GM21526 (cell line): ENCODE results near the gene SLC4A9.
A peak's percentile ranks its signal among the peaks of the same experiment; 100 is the strongest.

ENCODE experiments used
- ATAC-seq: cut with Tn5 transposase; IDR thresholded peaks from one replicate; pipeline ENCODE4 v1.9.1; 2021; ENCODE audit warnings: moderate library complexity; ENCODE audit not compliant: unreplicated experiment, low FRiP score

The SLC4A9 gene

DNA sequence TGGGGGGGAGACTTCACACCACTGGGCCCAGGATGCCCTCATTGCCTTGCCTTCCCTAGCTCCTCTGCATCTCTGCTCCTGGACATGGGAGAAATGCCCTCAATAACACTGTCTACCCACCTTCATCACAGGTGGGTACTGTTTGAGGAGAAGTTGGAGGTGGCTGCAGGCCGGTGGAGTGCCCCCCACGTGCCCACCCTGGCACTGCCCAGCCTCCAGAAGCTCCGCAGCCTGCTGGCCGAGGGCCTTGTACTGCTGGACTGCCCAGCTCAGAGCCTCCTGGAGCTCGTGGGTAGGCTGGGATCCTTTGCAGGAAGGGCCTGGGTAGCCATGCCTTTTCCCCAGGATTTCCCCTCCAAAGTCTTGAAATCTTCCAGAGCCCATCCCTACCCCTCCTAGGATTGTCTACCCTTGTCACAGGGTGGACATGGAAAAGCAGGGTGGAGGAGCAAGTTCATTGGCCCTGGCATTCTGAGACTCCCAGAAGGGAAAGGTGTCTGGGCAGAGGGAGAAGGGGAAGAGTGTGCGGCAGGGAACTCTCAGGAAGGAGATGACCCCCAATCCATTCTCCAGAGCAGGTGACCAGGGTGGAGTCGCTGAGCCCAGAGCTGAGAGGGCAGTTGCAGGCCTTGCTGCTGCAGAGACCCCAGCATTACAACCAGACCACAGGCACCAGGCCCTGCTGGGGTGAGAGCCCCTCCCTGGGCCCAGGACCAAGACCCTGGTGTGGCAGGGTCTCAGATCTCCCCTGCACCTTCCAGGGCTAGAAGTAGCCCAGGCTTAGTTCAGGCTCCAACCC is 886 bp downstream of the SLC4A9 start:
- no peak for ATAC-seq

DNA sequence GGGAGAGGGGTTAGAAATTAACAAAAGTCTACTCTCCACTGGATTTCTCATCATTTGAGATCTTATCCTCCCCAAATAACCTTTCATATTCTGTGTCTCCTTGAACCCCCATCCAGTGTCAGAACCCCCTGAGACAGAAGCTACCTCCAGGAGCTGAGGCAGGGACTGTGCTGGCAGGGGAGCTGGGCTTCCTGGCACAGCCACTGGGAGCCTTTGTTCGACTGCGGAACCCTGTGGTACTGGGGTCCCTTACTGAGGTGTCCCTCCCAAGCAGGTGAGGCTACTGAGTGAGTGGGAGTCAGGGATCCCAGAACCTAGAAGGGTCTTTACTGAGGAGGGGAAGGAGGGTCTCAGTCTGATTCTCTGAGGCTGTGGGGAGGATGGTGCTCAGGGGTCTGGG is 1.9 kb downstream of the SLC4A9 start:
- ATAC-seq, result no peak

DNA sequence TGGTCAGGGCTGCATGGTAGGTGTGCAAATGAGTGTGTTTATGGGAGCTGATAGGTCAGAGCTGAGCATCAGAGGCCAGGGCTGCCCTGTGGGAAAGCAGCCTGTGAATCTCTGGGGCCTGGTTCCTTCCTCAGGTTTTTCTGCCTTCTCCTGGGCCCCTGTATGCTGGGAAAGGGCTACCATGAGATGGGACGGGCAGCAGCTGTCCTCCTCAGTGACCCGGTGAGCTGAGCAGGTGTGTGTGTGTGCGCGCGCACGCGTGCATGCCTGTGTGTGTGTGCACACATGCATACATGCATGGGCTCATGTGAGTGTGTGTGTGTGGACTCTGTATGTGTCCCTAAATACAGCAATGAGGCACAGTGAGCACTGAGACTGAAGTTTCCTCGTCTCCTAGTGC is 2.3 kb downstream of the SLC4A9 start:
- no peak for ATAC-seq

DNA sequence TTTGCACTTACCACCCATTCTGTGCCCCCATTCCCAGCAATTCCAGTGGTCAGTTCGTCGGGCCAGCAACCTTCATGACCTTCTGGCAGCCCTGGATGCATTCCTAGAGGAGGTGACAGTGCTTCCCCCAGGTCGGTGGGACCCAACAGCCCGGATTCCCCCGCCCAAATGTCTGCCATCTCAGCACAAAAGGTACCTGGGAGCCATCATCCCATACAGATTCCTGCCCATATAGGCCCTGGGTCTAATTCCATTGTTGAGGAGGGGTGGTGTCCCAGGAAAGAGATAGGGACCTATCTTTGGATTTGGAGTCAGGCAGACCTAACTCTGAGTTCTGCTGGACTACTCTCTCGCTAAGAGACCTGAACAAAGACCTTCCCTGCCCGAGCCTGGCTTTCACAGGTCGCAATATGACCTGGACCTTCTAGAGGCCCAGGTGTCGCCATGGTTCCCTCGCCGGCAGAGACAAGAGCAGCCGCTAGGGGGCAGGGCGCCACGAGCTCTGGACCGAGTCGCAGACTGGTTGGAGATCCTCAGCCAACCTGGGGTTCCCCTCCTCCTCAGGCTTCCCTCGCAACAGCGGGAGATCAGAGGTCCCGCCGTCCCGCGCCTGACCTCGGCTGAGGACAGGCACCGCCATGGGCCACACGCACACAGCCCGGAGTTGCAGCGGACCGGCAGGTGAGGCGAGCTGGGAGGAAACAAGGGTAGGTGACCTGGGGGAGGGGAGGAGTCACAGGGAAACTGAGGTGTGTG is 3.1 kb downstream of the SLC4A9 start:
- ATAC-seq, result peak; percentile 84

DNA sequence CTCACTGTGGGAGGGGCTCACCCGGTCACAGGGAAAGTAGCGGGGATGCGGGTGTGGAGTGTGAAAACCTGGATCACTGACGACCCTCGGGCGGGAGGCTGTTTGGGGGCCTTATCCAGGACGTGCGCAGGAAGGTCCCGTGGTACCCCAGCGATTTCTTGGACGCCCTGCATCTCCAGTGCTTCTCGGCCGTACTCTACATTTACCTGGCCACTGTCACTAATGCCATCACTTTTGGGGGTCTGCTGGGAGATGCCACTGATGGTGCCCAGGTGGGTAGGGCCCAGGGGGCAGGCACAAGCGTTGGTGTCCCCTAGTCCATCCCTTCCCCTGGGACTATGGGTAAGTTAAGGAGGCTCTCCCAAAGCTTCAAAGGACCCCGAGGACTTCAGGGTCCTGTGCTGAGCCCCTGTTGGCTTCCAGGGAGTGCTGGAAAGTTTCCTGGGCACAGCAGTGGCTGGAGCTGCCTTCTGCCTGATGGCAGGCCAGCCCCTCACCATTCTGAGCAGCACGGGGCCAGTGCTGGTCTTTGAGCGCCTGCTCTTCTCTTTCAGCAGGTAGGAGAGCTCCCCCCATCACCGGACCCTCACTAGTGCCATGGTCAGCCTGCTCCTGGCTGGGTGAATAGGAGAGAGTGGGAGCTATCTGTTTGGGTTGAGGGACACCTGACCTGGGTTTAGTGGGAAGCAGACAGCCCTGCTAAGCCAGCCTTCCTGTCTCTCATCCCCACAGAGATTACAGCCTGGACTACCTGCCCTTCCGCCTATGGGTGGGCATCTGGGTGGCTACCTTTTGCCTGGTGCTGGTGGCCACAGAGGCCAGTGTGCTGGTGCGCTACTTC is 3.9 kb downstream of the SLC4A9 start:
- no peak for ATAC-seq

DNA sequence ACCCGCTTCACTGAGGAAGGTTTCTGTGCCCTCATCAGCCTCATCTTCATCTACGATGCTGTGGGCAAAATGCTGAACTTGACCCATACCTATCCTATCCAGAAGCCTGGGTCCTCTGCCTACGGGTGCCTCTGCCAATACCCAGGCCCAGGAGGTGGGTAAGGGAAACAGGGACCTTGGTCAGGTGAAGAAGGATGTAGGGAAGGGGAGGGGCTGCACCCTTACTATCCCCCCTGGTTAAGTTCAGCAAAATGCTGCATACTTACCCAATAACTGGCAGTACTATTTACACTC is 4.4 kb downstream of the SLC4A9 start:
- no peak for ATAC-seq

DNA sequence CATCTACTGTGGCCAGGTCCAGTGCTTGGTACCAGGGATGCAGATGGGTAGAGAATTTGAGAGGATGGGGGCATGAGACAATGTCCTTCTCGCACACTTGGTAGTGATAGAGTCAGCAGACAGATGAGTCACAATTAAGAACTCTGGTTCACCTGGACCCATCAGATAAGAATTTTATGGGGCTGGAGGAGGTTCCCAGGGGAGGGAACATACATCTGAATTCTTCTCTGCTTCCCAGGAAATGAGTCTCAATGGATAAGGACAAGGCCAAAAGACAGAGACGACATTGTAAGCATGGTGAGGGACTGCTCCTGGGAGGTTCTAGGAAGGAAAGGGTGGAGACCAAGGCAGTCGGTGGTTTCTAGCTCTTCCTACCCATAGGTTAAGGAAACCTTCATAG is 5.3 kb downstream of the SLC4A9 start:
- no peak for ATAC-seq

DNA sequence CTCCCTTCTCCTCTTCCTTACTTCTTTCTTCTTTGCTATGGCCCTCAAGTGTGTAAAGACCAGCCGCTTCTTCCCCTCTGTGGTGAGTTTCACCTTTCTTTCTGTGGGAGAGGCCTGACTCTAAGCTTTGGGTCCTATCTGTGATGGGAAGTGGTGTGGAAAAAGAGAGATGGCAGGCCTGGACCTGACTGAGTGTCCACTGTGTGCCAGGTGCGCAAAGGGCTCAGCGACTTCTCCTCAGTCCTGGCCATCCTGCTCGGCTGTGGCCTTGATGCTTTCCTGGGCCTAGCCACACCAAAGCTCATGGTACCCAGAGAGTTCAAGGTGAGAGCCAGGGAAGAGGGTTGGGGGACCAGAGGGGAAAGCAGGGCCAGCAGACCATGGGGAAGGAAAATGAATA is 5.9 kb downstream of the SLC4A9 start:
- ATAC-seq, result no peak

DNA sequence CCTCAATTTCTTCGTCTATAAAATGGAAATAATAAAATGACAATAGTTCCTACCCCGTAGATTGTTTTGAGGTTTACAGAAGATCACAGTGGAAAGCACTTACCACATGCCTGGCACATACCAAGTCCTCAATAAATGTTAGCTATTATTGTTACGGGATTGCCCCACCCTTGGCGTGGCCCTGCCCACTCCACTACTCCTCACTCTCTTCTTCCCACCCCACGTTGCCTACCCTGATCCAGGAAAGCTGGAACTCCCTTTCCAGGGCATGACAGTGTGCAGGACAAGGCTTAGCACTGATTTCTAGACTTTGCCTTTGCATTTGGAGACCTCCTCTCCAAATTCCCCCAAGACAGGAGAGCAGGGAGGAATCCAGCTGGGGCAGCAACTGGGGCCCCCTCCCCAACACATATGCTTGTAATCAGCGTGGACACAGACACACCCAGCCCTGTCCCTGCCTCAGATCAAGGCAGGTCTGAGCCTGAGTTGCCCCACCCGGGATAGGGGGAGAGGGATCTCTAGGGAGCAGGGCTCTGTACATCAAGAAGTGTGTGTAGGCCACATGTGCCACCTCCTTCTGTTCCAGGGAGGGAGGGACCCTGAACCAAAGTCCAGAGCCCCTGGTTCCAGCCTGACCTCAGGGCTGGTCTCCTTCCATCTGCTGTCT is 6.7 kb downstream of the SLC4A9 start:
- no peak for ATAC-seq

DNA sequence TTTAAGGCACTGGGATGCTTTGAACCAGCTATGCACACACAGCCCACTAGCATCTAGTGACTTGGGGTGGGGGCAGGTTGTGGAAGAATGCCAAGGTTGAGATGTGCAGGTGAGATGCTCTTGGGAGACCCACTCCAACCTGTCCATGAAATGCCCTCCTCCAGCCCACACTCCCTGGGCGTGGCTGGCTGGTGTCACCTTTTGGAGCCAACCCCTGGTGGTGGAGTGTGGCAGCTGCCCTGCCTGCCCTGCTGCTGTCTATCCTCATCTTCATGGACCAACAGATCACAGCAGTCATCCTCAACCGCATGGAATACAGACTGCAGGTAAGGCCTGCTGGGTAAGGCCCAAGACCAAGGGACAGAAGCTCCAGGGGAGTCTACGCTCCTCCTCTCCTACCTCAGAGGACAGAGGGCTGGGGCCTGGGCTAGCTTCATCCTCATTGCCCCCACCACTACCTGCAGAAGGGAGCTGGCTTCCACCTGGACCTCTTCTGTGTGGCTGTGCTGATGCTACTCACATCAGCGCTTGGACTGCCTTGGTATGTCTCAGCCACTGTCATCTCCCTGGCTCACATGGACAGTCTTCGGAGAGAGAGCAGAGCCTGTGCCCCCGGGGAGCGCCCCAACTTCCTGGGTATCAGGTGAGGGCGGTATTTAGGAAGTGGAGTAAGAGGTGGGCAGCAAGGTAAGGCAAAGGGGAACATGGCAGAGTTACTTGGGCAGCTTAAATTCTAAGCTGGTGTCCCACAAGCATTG is 7.4 kb downstream of the SLC4A9 start:
- no peak for ATAC-seq

DNA sequence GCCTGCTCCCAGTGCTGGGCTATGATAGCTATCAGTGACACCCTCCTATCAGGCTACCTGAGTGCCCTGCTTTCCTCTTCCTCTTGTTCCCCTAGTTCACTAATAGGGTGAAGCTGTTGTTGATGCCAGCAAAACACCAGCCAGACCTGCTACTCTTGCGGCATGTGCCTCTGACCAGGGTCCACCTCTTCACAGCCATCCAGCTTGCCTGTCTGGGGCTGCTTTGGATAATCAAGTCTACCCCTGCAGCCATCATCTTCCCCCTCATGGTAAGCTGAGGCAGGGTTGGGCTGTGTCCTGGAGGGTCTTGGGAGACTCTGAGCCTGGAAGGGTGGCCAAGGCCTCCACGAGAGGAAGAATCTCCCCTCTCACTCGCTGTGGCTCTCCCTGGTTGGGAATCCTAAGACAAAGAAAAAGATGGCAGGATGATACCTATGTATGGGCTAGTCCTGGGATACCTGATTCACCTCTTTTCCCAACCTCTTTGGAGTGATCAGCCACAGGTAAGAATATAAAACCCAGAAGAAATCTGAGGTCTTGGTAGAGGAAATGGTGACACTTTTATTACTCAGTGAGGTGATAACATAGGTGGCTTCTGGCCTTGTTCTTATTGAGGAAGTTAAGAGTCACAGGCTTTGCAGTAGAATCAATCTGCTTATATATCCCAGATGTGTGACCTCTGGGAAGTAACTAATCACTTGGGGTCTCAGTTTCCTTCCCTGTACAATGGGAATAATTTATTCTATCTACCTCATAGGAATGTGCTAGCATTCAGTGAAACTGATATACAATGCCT is 11.6 kb downstream of the SLC4A9 start:
- ATAC-seq, result no peak

DNA sequence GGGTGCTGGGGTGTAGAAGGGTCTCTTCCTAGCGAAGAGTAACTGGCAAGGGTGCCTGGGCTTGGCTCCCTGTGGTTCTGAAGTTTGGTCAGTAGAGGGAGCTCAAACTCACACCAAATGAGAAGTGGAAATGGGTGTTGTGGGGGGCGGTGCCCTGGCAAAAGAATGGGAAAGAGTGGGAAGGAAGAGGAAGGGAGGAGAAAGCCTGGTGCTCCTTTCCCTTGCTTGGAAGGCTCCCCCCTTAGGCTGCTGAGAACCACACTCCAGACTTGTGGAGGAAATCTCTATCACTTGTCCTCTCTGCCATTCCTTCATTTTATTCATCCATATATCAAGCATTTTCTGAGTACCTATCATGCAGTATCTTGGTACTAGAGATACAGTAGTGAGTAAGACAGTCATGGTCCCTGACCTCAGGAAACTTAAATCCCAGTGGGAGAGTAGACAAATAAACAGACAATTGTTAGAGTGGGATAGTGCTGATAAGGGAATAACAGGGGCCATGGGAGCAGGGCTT is 13.0 kb downstream of the SLC4A9 start:
- ATAC-seq, result no peak

DNA sequence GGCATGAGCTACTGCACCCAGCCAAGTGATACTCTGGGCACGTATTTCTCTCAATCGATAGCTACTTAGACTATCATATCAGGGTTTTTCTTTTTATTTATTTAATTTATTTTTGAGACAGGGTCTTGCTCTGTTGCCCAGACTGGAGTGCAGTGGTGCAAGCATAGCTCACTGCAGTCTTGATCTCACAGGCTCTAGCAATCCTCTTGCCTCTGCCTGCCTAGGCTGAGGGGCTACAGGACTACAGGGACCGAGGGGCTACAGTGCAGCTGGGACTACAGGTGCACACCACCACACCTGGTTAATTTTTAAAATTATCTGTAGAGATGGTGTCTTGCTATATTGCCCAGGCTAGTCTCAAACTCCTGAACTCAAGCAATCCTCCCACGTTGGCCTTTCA is 21.4 kb downstream of the SLC4A9 start:
- ATAC-seq, result no peak

DNA sequence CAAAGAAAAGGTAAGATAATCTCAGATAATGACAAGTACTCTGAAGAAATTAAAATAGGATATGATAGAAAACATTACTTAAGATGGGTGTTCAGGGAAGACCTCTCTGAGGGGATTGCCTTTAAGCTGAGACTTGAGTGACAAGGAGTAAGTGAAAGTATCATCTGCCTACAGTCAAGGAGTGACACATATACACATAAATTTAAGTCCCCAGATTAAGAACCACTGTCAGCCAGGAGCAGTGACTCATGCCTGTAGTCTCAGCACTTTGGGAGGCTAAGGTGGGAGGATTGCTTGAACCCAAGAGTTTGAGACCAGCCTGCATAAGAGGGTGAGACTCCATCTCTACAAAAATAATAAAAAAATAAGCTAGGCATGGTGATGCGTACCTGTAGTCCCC is 22.0 kb downstream of the SLC4A9 start:
- no peak for ATAC-seq

DNA sequence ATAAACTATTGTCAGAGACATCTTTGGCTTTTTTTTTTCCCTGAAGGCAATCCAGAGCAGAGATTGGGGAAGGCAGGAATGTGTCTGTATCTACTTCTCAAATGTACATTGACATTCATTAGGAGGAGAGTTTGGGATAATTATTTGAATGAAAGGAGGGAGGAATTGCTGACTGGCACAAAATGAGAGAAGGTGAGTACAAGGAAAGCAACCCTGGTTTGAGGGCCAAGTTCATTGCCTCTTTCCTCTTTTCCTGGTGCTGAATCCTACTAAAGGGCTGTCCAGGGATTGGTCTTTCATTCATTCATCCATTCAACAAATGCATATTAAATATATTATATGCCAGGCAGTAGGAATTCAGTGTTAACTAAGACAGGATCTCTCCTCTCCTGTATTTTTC is 22.9 kb downstream of the SLC4A9 start:
- ATAC-seq, result no peak

DNA sequence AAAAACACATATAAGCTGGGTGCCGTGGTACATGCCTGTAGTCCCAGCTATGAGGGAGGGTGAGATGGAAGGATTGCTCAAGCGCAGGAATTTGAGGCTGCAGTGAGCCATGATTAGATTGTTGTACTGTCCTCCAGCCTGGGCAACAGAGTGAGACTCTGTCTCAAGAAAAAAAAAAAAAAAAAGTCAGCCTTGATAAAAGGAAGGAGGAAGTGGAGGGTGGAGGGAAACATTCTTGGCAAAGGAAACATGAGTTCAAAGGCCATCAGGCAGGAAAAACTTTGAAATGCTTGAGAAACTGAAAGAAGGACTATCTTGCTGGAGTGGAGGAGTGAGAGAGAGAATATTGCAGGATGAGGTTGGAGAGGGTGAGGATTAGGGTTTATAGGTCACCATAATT is 23.3 kb downstream of the SLC4A9 start:
- ATAC-seq, result no peak

DNA sequence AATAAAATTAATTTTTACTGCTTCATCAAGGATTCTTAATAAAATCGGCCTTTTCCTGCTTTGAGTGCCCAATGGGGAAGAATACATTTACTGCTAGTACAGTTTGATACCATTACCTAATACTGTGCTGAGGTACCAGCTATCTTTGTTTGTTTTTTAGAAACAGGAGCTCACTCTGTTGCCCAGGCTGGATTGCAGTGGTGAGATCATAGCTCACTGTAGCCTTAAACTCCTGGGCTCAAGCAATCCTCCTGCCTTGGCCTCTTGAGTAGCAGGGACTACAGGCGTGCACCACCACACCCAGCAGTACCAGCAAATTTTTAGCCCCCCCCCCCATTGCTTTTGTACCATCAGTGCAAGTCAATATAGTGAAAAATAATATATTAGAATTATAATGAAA is 28.1 kb downstream of the SLC4A9 start:
- no peak for ATAC-seq

DNA sequence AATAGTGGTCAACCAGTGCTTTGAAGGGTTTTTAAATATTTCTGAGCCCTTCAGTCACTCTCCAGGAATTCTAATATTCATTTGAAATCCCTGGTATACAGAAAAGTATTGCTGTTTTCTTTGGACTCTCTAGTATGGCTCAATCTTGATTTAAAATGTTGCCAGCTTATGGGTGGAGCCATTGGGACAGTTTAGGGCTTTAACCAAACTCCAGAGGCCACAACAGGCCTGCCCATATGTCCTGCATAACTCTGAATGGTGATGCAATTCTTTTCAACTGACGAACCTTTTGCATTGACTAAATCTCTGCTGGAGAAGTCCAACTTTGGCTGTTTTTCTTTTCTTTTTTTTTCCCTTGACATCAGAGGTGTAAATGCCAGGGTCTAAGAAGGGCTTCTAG is 31.3 kb downstream of the SLC4A9 start:
- ATAC-seq, result no peak

DNA sequence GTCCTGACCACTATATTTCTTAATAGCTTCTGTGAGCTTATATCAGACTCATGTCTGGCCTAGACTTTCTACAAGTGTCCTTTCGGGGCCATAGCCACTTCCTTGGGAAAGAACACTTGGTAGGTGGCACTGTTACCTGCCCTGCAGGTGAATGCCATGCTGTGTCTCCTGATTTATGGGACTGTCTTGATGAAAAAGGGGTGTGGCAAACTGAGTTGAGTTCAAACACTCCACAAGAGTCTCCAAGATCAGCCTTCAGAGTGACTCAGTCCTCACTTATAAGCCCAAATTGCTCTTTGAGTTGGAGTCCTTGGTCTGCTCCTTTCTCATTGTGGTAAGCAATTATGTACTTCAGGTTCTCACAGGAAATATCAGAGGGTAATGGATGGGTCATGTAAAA is 31.7 kb downstream of the SLC4A9 start:
- no peak for ATAC-seq
